Activated naive CD4-positive, alpha-beta T cell treated with anti-CD3 and anti-CD28 coated beads, Interleukin-2, amount 10 ng/mL, durations not matched to agents 7 days and 5 days (primary cell): ENCODE results near the gene GIPC3.
"Not testable (repeated sequence)": the region's sequence is repeated elsewhere in the genome, so short reads cannot be mapped to it uniquely, and the experiment has no call there.

Experiments used
- CTCF ChIA-PET: fragments of 350-600 bp; sonication (Branson Sonifier 250); formaldehyde crosslinking; loops from one replicate; lab custom pipeline; 2021; ENCODE audit warnings: antibody characterized with exemption; lab: Charles Lee
- DNase-seq: peaks from one replicate; pipeline ENCODE4 v3.0.0-alpha.2; 2020
- H3K27ac Mint-ChIP-seq: one replicate; pipeline ENCODE4 v1.8.0; 2021; ENCODE audit warnings: mild to moderate bottlenecking, moderate library complexity, mixed read lengths
- H3K27me3 Mint-ChIP-seq: one replicate; pipeline ENCODE4 v1.8.0; 2021; ENCODE audit warnings: mild to moderate bottlenecking, mixed read lengths
- H3K36me3 Mint-ChIP-seq: one replicate; pipeline ENCODE4 v1.8.0; 2021; ENCODE audit warnings: mixed read lengths
- H3K4me1 Mint-ChIP-seq: one replicate; pipeline ENCODE4 v1.8.0; 2021; ENCODE audit warnings: mixed read lengths
- H3K4me3 Mint-ChIP-seq: one replicate; pipeline ENCODE4 v1.8.0; 2021; ENCODE audit warnings: mild to moderate bottlenecking, moderate library complexity, mixed read lengths
- H3K9me3 Mint-ChIP-seq: one replicate; pipeline ENCODE4 v1.8.0; 2021; ENCODE audit warnings: mixed read lengths

GIPC3 gene

GRCh38 chr19:3618811-3619630 is 33.7 kb downstream of the GIPC3 start:
- Mint-ChIP-seq H3K9me3 (no peaks in the 10 kb centered on the region), H3K27me3 (no peaks in the 10 kb centered on the region), H3K27ac (no peak overlapping the region), H3K4me3 (no peak overlapping the region), H3K4me1 (peaks cover 13% of the 10 kb centered on the region), H3K36me3 (peaks cover 3% of the 10 kb centered on the region)
- CTCF ChIA-PET, result no interaction called here
- DNase-seq, result no peak

GRCh38 chr19:3619631-3620012 is 34.3 kb downstream of the GIPC3 start:
- Mint-ChIP-seq H3K4me3 (no peak overlapping the region), H3K36me3 (peaks cover 3% of the 10 kb centered on the region), H3K9me3 (no peaks in the 10 kb centered on the region), H3K4me1 (peaks cover 19% of the 10 kb centered on the region), H3K27me3 (no peaks in the 10 kb centered on the region), H3K27ac (no peak overlapping the region)
- no peak for DNase-seq
- CTCF ChIA-PET, result no interaction called here

DNA sequence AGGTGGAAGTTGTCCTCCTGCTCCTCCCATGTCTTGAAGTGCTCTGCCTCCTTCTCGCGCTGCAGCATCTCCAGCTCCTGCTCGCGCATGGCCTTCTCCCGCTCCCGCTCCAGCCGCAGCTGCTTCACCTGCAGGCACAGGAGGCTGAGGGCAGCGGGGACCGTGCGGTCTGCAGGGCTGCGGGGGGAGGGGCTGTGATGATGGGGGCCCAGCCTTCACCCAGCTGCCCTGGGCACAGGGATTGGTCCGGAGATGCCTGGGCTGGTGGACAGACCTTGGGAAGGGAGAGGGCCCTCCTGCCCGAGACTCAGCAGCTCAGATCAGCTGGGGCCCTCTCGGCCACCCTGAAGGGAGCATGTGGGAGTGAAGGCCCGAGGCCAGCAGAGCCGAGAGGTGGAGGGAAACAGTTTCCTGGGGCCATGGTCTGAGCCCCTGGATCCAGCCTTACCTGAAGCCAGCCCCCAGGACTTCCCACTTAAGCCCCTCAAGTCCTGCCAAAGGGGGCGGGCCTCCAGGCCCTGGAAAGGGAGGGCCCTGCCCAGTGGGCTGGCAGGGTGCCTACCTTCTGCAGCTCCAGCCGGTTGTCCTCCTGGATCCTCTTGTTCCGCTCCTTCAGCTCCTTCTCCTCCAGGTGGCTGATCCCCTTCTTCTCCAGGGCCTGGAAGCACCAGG is 35.0 kb downstream of the GIPC3 start:
- Mint-ChIP-seq H3K9me3 (no peaks in the 10 kb centered on the region), H3K27me3 (no peaks in the 10 kb centered on the region), H3K27ac (no peak overlapping the region), H3K4me1 (peaks cover 23% of the 10 kb centered on the region), H3K36me3 (peaks cover 3% of the 10 kb centered on the region), H3K4me3 (no peak overlapping the region)
- DNase-seq, result no peak
- CTCF ChIA-PET, result no interaction called here

DNA sequence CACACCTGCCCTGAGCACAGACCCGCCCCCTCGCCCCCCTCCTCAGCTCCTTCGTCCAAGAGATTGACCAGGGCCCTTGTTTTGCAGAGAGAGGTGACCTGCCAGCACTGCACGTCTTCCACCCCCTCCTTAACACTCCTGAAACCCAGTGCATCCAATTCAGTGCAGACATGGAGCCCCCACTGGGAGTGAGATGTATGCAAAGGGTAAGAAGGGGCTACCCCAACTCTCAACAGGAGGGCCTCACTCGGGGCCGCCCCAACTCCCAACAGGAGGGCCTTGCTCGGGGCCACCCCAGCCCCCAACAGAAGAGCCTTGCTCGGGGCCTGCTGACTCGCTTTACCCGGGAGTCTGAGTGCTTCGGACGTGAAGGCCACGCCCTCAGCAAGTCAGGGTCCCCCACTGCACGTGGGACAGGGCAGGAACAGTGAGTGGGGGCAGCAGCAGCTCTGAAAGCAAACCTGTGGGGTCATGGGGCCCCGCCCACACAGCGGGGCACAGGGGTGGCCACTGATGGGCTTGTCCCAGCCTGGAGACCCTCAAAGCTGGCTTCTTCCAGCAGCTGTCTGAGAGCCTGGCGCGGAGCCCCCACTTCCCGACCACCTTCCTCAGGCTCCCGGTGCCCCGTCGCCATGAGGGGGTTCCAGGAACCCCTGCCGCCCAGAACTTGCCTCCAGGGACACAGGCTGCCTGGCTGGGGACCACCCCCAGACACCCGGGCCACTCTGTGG is 35.7 kb downstream of the GIPC3 start:
- H3K4me3 Mint-ChIP-seq, result no peak overlapping the region
- CTCF ChIA-PET, result interaction anchor here (2.1 kb wide), 1 partner anchor 76 kb away, joined by 5 read pairs; no protein-coding TSS in a partner anchor
- H3K4me1 Mint-ChIP-seq, result peaks cover 29% of the 10 kb centered on the region
- H3K27me3 Mint-ChIP-seq, result no peaks in the 10 kb centered on the region
- peaks cover 3% of the 10 kb centered on the region for H3K36me3 Mint-ChIP-seq
- H3K9me3 Mint-ChIP-seq, result no peaks in the 10 kb centered on the region
- DNase-seq, result no peak
- no peak overlapping the region for H3K27ac Mint-ChIP-seq

DNA sequence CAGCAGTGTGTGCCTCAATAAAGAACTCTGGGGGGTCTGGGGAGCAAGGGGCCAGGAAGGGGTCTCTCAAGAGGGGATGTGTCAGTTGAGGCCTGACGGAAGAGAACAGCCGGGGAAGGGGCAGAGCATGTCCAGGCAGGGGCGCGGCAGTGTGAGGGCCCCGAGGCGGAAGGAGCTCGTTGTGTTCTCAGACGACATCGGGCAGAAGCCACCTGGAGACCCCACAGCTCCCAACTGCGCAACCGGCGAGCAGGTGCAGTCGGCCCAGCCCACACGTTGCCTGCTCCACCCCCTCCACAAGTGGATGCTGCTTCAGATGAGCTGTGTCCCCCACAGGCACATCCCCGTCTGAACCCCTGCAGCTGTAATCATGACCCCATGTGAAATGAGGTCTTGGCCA is 36.4 kb downstream of the GIPC3 start:
- CTCF ChIA-PET, result interaction anchor here (2.1 kb wide), 1 partner anchor 76 kb away, joined by 5 read pairs; no protein-coding TSS in a partner anchor
- H3K4me3 Mint-ChIP-seq, result no peak overlapping the region
- H3K27me3 Mint-ChIP-seq, result no peaks in the 10 kb centered on the region
- no peak overlapping the region for H3K27ac Mint-ChIP-seq
- peaks cover 35% of the 10 kb centered on the region for H3K4me1 Mint-ChIP-seq
- peaks cover 3% of the 10 kb centered on the region for H3K36me3 Mint-ChIP-seq
- H3K9me3 Mint-ChIP-seq, result no peaks in the 10 kb centered on the region
- no peak for DNase-seq

GRCh38 chr19:3622224-3622623 is 36.9 kb downstream of the GIPC3 start:
- CTCF ChIA-PET, result interaction anchor here (2.1 kb wide), 1 partner anchor 77 kb away, joined by 5 read pairs; no protein-coding TSS in a partner anchor
- H3K27me3 Mint-ChIP-seq, result peaks cover 4% of the 10 kb centered on the region
- no peaks in the 10 kb centered on the region for H3K9me3 Mint-ChIP-seq
- peaks cover 3% of the 10 kb centered on the region for H3K36me3 Mint-ChIP-seq
- no peak for DNase-seq
- peaks cover 39% of the 10 kb centered on the region for H3K4me1 Mint-ChIP-seq
- no peak overlapping the region for H3K4me3 Mint-ChIP-seq
- no peak overlapping the region for H3K27ac Mint-ChIP-seq

DNA sequence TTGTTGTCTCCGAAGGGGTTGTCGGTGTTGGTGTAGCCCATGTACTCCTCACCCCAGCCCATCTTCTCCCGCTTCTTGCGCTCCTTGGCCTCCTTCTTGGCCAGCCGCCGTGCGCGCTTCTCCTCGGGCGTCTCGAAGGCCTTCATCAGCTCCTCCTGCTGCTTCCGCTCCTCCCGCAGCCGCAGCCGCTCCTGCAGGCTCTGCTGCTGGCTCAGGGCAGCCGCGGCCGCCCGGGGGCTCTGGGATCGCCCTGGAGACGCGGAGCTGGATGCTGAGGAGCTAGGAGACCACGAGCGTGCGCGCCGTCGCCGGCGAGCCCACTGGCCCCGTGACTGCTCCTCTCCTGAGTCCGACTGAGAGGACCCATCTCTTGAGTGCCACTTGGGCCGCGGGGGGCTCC is 38.4 kb downstream of the GIPC3 start:
- no peak for DNase-seq
- CTCF ChIA-PET, result no interaction called here
- Mint-ChIP-seq H3K27me3 (peaks cover 4% of the 10 kb centered on the region), H3K27ac (no peak overlapping the region), H3K4me1 (peaks cover 34% of the 10 kb centered on the region), H3K36me3 (no peaks in the 10 kb centered on the region), H3K4me3 (no peak overlapping the region), H3K9me3 (no peaks in the 10 kb centered on the region)

GRCh38 chr19:3625996-3626472 is 40.8 kb downstream of the GIPC3 start:
- Mint-ChIP-seq H3K36me3 (no peaks in the 10 kb centered on the region), H3K9me3 (no peaks in the 10 kb centered on the region), H3K27ac (peak overlapping the region; percentile 97), H3K4me1 (peaks cover 34% of the 10 kb centered on the region), H3K27me3 (peaks cover 4% of the 10 kb centered on the region), H3K4me3 (peak overlapping the region; percentile 89)
- CTCF ChIA-PET, result no interaction called here
- no peak for DNase-seq

- CTCF ChIA-PET, result no interaction called here
- H3K4me1 Mint-ChIP-seq, result peaks cover 34% of the 10 kb centered on the region
- no peaks in the 10 kb centered on the region for H3K36me3 Mint-ChIP-seq
- peak within 1 kb of the TSS; percentile 89 for H3K4me3 Mint-ChIP-seq
- peaks cover 4% of the 10 kb centered on the region for H3K27me3 Mint-ChIP-seq
- peak within 1 kb of the TSS; percentile 97 for H3K27ac Mint-ChIP-seq
- peak; percentile 100 for DNase-seq
- no peaks in the 10 kb centered on the region for H3K9me3 Mint-ChIP-seq
Observed at GRCh38 chr19:3626473-3627350, 41.4 kb downstream of the GIPC3 start, which contains the start of gene CACTIN. Gene CACTIN (minus strand): TSS chr19:3626790. CDS start chr19:3626762, 28 bp downstream.

DNA sequence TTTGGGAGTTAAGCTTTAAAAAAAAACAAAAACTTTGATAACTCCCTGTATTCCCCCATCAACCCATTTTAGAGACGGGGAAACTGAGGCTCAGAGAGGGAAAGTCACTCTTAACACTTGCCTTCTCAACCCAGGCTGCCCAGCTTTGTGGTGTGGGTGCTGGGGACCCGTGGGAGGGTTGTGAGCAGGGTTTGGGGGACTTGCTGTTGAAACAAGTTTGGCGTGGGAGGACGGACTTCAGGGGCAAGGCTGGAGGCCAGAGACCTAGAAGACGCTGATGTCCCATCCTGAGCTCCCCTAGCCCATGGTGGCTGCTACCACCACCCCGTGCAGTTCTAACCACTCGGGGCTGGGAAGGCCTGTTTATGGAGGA is 42.1 kb downstream of the GIPC3 start:
- H3K27ac Mint-ChIP-seq, result peak overlapping the region; percentile 97
- H3K4me1 Mint-ChIP-seq, result peaks cover 34% of the 10 kb centered on the region
- no peak for DNase-seq
- H3K9me3 Mint-ChIP-seq, result no peaks in the 10 kb centered on the region
- H3K4me3 Mint-ChIP-seq, result peak overlapping the region; percentile 89
- no peaks in the 10 kb centered on the region for H3K36me3 Mint-ChIP-seq
- peaks cover 4% of the 10 kb centered on the region for H3K27me3 Mint-ChIP-seq
- CTCF ChIA-PET, result no interaction called here

DNA sequence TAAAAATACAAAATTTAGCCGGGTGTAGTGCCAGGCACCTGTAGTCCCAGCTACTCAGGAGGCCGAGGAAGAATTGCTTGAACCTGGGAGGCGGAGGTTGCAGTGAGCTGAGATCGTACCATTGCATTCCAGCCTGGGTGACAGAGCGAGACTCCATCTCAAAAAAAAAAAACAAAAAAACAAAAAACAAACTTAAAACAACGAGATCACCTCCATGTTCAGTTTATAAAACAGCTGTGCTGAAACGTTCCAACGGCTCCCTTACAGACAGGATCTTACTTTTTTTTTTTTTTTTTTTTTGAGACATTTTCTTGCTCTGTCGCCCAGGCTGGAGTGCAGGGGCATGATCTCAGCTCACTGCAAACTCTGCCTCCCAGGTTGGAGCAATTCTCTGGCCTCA is 43.5 kb downstream of the GIPC3 start:
- H3K36me3 Mint-ChIP-seq, CTCF ChIA-PET, DNase-seq, H3K27me3 Mint-ChIP-seq, H3K4me3 Mint-ChIP-seq, H3K9me3 Mint-ChIP-seq, H3K27ac Mint-ChIP-seq: not testable (repeated sequence)
- H3K4me1 Mint-ChIP-seq, result peaks cover 34% of the 10 kb centered on the region

DNA sequence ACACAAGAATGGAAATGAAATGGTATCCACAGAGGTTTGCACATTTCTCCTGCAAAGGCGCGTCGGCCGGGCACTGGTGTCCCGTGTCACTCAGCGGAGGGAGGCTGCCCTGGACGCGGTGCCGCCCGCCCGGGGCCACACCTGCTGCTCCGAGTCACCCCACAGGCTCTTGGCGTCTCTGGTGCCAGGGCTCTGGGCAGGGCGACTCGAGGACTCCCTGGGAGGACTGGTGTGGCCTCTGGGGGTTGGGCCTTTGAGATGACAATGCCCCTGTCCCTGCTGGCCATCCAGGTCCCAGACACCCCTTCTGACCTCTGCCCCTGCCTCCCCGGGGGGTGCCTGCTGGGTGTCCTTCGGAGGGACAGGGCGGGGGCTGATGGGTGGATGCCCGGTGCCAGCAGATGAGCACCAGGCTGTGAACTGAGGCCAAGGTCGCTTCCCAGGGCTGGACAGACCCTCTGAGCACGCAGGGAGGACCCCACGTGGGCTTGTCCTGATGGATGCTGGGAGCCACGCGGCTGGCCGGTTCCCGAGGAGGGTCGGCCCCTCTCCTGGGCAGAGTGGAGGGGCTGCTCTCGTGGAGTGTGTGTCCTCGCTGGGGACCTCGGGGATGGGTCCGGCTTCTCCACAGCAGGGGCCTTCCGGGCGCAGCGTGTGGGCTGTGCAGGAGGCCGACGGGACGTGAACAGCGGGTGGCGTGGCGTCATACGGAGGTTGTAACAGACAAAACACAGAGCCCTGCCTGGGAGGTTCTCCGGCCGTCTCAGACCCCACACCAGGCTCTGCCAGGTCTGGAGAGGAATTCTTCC is 46.0 kb downstream of the GIPC3 start:
- no peaks in the 10 kb centered on the region for H3K36me3 Mint-ChIP-seq

GRCh38 chr19:3632098-3632497 is 46.8 kb downstream of the GIPC3 start:
- Mint-ChIP-seq H3K27me3 (peaks cover under 1% of the 10 kb centered on the region), H3K4me1 (peaks cover 6% of the 10 kb centered on the region), H3K4me3 (no peak overlapping the region), H3K27ac (no peak overlapping the region), H3K36me3 (no peaks in the 10 kb centered on the region), H3K9me3 (no peaks in the 10 kb centered on the region)
- no peak for DNase-seq
- CTCF ChIA-PET, result no interaction called here

More for the DNA sequence above, 46.0 kb downstream of the GIPC3 start:
- CTCF ChIA-PET, result no interaction called here
- H3K27ac Mint-ChIP-seq, result no peak overlapping the region
- peaks cover 14% of the 10 kb centered on the region for H3K4me1 Mint-ChIP-seq
- DNase-seq, result no peak
- H3K27me3 Mint-ChIP-seq, result peaks cover 4% of the 10 kb centered on the region
- H3K4me3 Mint-ChIP-seq, result no peak overlapping the region
- H3K9me3 Mint-ChIP-seq, result no peaks in the 10 kb centered on the region
